Measurements from ENCODE around the gene PYGB. TPM values are rescaled to one million over a fixed set of nuclear protein-coding genes. Genes with fewer than 3 reads are reported as not detected.
A peak's percentile ranks its signal among the peaks of the same experiment; 100 is the strongest.

The PYGB gene
- total and polyA plus RNA-seq, 9 donors, result 20.7 to 31.5 (median 26.0) TPM

DNA sequence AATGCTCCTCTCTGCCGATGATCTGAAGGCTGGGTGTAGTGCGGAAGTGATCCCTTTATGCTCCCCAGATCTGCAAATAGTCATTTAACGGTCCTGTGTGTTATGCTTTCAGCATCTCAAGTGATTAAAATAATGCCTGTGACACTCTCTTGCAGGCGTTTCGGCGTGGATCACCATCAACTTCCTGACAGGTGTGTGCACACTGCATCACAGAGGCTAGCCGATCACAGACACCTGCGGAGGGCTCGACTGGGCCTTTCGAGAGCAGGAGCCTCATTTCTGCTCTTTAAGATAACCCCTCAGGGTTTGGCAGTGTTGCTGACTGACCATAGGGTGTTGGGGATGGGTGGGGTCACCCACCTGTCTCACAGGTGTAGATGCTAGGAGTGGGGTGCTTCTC, 32.4 kb upstream of the PYGB start:
- no peak overlapping the region for H3K27ac ChIP-seq (ENCODE audit: low read length)
- H3K4me3 ChIP-seq (ENCODE audit: low read length), result no peak overlapping the region
- H3K27me3 ChIP-seq (ENCODE audit: control insufficient read depth, insufficient read depth, low read length), result no peaks in the 10 kb centered on the region
- H3K4me1 ChIP-seq (ENCODE audit: control insufficient read depth, insufficient read depth, low read length), result peaks cover 8% of the 10 kb centered on the region
- H3K9me3 ChIP-seq (replicated peaks; ENCODE audit: control insufficient read depth, low read depth, low read length), result no peaks in the 10 kb centered on the region
- peaks cover 73% of the 10 kb centered on the region for H3K36me3 ChIP-seq (ENCODE audit: control insufficient read depth, insufficient read depth, low read length)
- 100% methylated on average over 3 of the region's 10 CpGs for WGBS (ENCODE audit: insufficient coverage)
- no peak for DNase-seq

GRCh38 chr20:25216199-25216945, 31.5 kb upstream of the PYGB start:
- no peak overlapping the region for H3K4me3 ChIP-seq (ENCODE audit: low read length)
- H3K36me3 ChIP-seq (ENCODE audit: control insufficient read depth, insufficient read depth, low read length), result peaks cover 72% of the 10 kb centered on the region
- peaks cover 13% of the 10 kb centered on the region for H3K4me1 ChIP-seq (ENCODE audit: control insufficient read depth, insufficient read depth, low read length)
- no peak for DNase-seq
- 79% methylated on average over 4 of the region's 16 CpGs for WGBS (ENCODE audit: insufficient coverage)
- no peaks in the 10 kb centered on the region for H3K27me3 ChIP-seq (ENCODE audit: control insufficient read depth, insufficient read depth, low read length)
- no peaks in the 10 kb centered on the region for H3K9me3 ChIP-seq (replicated peaks; ENCODE audit: control insufficient read depth, low read depth, low read length)
- H3K27ac ChIP-seq (ENCODE audit: low read length), result no peak overlapping the region

GRCh38 chr20:25217161-25218108, 30.4 kb upstream of the PYGB start:
- 88% methylated on average over 16 of the region's 21 CpGs for WGBS (ENCODE audit: insufficient coverage)
- no peak for DNase-seq
- peaks cover 23% of the 10 kb centered on the region for H3K4me1 ChIP-seq (ENCODE audit: control insufficient read depth, insufficient read depth, low read length)
- H3K36me3 ChIP-seq (ENCODE audit: control insufficient read depth, insufficient read depth, low read length), result peaks cover 62% of the 10 kb centered on the region
- H3K27ac ChIP-seq (ENCODE audit: low read length), result no peak overlapping the region
- H3K9me3 ChIP-seq (replicated peaks; ENCODE audit: control insufficient read depth, low read depth, low read length), result no peaks in the 10 kb centered on the region
- no peaks in the 10 kb centered on the region for H3K27me3 ChIP-seq (ENCODE audit: control insufficient read depth, insufficient read depth, low read length)
- H3K4me3 ChIP-seq (ENCODE audit: low read length), result no peak overlapping the region

GRCh38 chr20:25218109-25218486, 29.8 kb upstream of the PYGB start:
- no peak overlapping the region for H3K4me3 ChIP-seq (ENCODE audit: low read length)
- no peaks in the 10 kb centered on the region for H3K27me3 ChIP-seq (ENCODE audit: control insufficient read depth, insufficient read depth, low read length)
- H3K9me3 ChIP-seq (replicated peaks; ENCODE audit: control insufficient read depth, low read depth, low read length), result no peaks in the 10 kb centered on the region
- peaks cover 27% of the 10 kb centered on the region for H3K4me1 ChIP-seq (ENCODE audit: control insufficient read depth, insufficient read depth, low read length)
- 81% methylated on average over 7 of the region's 8 CpGs for WGBS (ENCODE audit: insufficient coverage)
- peaks cover 56% of the 10 kb centered on the region for H3K36me3 ChIP-seq (ENCODE audit: control insufficient read depth, insufficient read depth, low read length)
- H3K27ac ChIP-seq (ENCODE audit: low read length), result no peak overlapping the region
- DNase-seq, result no peak

DNA sequence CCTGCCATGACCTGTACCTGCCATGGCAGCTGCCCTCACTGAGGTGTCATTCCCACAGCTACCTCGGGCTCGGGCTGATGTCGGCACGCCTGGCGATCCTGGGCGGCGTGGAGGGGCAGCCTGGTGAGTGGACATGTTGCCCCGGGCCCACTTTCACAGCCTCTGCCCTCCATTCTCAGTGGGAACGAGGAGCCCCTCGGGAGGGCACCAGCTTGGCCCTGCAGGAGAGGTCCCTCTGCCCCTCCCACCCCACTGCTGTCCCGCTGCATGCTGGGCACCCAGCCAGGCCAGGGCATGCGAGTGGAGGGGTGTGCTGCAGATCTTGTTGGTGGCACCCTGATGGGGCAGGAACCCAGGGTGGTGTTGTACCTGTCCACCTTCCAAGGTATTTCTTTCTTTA, 29.4 kb upstream of the PYGB start:
- Histone ChIP-seq H3K9me3 (replicated peaks; ENCODE audit: control insufficient read depth, low read depth, low read length) (no peaks in the 10 kb centered on the region), H3K36me3 (ENCODE audit: control insufficient read depth, insufficient read depth, low read length) (peaks cover 52% of the 10 kb centered on the region), H3K4me3 (ENCODE audit: low read length) (no peak overlapping the region), H3K27me3 (ENCODE audit: control insufficient read depth, insufficient read depth, low read length) (no peaks in the 10 kb centered on the region), H3K27ac (ENCODE audit: low read length) (no peak overlapping the region), H3K4me1 (ENCODE audit: control insufficient read depth, insufficient read depth, low read length) (peaks cover 30% of the 10 kb centered on the region)
- 94% methylated on average over 5 of the region's 12 CpGs for WGBS (ENCODE audit: insufficient coverage)
- DNase-seq, result no peak

DNA sequence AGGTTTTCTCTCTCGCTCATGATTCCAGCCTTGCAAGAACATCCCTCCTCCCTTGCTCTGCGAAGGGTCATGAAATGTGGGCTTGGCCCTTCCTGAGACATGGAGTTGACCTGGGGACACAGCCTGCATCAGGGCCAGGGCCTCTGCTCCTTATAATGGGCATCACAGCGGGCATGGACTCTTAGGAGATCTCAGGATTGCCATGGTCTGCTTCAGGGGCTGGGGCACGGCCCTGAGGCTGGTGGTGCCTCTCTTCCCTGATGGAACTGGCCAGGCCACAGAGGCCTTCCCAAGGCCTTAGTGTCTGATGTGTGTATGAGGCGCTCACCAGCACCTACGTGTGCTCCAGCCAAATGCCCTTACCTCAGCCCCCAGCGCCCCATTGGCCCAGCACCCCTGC, 28.5 kb upstream of the PYGB start:
- peaks cover 30% of the 10 kb centered on the region for H3K4me1 ChIP-seq (ENCODE audit: control insufficient read depth, insufficient read depth, low read length)
- H3K9me3 ChIP-seq (replicated peaks; ENCODE audit: control insufficient read depth, low read depth, low read length), result no peaks in the 10 kb centered on the region
- H3K4me3 ChIP-seq (ENCODE audit: low read length), result no peak overlapping the region
- no peak for DNase-seq
- H3K27ac ChIP-seq (ENCODE audit: low read length), result no peak overlapping the region
- peaks cover 49% of the 10 kb centered on the region for H3K36me3 ChIP-seq (ENCODE audit: control insufficient read depth, insufficient read depth, low read length)
- 88% methylated on average over 5 of the region's 7 CpGs for WGBS (ENCODE audit: insufficient coverage)
- H3K27me3 ChIP-seq (ENCODE audit: control insufficient read depth, insufficient read depth, low read length), result no peaks in the 10 kb centered on the region

GRCh38 chr20:25220021-25220730, 27.7 kb upstream of the PYGB start:
- DNase-seq, result peak; percentile 60
- H3K4me1 ChIP-seq (ENCODE audit: control insufficient read depth, insufficient read depth, low read length), result peaks cover 30% of the 10 kb centered on the region
- H3K4me3 ChIP-seq (ENCODE audit: low read length), result no peak overlapping the region
- no peak overlapping the region for H3K27ac ChIP-seq (ENCODE audit: low read length)
- WGBS (ENCODE audit: insufficient coverage), result 46% methylated on average over 15 of the region's 16 CpGs
- no peaks in the 10 kb centered on the region for H3K9me3 ChIP-seq (replicated peaks; ENCODE audit: control insufficient read depth, low read depth, low read length)
- peaks cover 45% of the 10 kb centered on the region for H3K36me3 ChIP-seq (ENCODE audit: control insufficient read depth, insufficient read depth, low read length)
- no peaks in the 10 kb centered on the region for H3K27me3 ChIP-seq (ENCODE audit: control insufficient read depth, insufficient read depth, low read length)

DNA sequence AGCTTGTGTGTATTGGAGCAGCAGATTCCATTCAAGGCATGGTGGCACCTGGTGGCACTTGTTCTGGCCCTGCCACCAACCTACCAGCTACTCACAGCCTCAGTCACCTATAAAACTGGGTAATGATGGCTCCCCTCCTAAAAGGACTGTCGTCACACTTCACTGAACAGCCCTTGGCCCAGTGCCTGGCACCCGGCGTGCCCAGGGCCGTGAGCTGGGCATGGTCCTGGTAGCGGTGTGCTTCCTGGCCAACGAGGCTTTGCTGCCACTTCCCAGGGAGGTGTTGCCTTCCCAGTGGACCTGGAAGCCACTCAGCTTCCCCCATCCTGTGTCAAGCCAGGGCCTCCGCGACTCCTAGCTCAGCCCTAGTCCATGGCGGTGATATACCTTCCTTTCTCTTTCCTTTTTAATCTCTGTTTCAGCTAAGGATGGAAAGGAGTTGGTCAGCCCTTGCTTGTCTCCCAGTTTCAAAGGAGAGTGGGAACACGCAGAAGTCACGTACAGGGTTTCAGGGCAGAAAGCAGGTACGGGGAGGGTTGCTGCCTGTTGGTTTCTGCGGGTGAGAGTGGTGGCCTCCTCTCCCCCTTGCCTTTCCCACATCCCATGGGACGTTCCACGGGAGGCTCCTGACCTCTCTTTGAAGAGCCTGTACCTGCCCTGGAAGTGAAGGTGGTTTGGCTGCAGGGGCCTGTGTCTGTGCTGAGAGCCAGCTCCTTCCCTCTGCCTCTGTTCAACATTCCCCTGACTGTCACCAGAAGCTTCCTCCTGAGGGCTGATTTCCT, 26.9 kb upstream of the PYGB start:
- WGBS (ENCODE audit: insufficient coverage), result 60% methylated on average over 1 of the region's 15 CpGs
- H3K27ac ChIP-seq (ENCODE audit: low read length), result no peak overlapping the region
- no peaks in the 10 kb centered on the region for H3K27me3 ChIP-seq (ENCODE audit: control insufficient read depth, insufficient read depth, low read length)
- DNase-seq, result no peak
- no peak overlapping the region for H3K4me3 ChIP-seq (ENCODE audit: low read length)
- H3K36me3 ChIP-seq (ENCODE audit: control insufficient read depth, insufficient read depth, low read length), result peaks cover 45% of the 10 kb centered on the region
- no peaks in the 10 kb centered on the region for H3K9me3 ChIP-seq (replicated peaks; ENCODE audit: control insufficient read depth, low read depth, low read length)
- peaks cover 31% of the 10 kb centered on the region for H3K4me1 ChIP-seq (ENCODE audit: control insufficient read depth, insufficient read depth, low read length)

DNA sequence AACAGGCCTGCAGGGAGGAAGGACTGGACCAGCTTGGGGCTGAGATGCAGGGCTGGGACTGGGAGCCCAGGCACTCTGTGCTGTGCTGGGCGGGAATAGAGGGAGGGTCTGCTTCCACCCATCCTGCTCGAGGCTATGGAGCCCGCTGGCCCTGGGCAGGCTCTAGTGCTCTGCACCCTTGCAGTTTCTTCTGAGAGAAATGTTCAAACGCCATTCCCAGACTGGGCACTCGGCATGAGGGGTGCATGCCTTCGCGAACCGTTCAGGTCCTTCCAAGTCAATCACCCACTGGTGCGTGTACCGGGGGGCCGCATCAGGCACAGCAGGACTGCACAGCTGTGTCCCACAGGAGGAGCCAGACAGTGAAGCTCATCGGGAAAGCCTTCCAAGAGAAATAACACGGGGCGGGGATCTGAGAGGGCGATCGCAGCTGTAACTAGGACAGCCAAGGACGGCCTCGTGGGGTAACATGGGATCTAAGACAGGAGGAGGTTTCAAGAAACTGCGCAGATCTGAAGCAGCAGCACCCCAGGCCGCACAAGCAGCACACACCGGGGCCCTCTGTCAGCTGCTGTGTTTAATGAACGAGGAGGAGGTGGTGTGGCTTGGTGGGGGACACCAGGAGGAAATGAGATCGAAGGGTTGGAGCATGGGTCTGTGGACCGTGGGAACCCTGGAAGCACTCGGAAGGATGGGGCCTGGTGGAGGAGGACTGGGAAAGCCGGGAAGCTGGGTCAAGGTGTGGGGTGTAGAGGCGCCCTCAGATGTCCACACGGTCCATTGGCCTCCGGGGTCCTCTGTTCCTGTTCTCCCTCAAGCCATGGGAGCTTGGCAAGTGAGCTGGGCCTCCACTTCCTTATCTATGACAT, 26.1 kb upstream of the PYGB start:
- Histone ChIP-seq H3K9me3 (replicated peaks; ENCODE audit: control insufficient read depth, low read depth, low read length) (no peaks in the 10 kb centered on the region), H3K36me3 (ENCODE audit: control insufficient read depth, insufficient read depth, low read length) (peaks cover 38% of the 10 kb centered on the region), H3K4me3 (ENCODE audit: low read length) (no peak overlapping the region), H3K4me1 (ENCODE audit: control insufficient read depth, insufficient read depth, low read length) (peaks cover 39% of the 10 kb centered on the region), H3K27ac (ENCODE audit: low read length) (no peak overlapping the region), H3K27me3 (ENCODE audit: control insufficient read depth, insufficient read depth, low read length) (no peaks in the 10 kb centered on the region)
- WGBS (ENCODE audit: insufficient coverage), result 36% methylated on average over 25 of the region's 29 CpGs
- DNase-seq, result peak; percentile 90
